Measurements from ENCODE around the gene PIP4K2B.

The PIP4K2B gene

DNA sequence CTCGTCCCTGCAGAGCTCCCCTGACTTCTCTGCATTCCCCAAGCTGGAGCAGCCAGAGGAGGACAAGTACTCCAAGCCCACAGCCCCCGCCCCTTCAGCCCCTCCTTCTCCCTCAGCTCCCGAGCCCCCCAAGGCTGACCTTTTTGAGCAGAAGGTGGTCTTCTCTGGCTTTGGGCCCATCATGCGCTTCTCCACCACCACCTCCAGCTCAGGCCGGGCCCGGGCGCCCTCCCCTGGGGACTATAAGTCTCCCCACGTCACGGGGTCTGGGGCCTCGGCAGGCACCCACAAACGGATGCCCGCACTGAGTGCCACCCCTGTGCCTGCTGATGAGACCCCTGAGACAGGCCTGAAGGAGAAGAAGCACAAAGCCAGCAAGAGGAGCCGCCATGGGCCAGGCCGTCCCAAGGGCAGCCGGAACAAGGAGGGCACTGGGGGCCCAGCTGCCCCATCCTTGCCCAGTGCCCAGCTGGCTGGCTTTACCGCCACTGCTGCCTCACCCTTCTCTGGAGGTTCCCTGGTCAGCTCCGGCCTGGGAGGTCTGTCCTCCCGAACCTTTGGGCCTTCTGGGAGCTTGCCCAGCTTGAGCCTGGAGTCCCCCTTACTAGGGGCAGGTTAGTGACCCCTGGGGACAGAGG lies 82.9 kb downstream of the PIP4K2B start:
- H3K4me2 ChIP-seq (ENCODE audit: insufficient read depth, low read length): no peak overlapping the region
- H4K20me1 ChIP-seq (ENCODE audit: insufficient read depth, low read length): peaks cover 5% of the 10 kb centered on the region; the same call in 1 of the 2 replicates
- H3K4me3 ChIP-seq (ENCODE audit: low read depth in 1 of 2, low read length in 2 of 2): no peak overlapping the region
- no peak overlapping the region for H2AFZ ChIP-seq (ENCODE audit: low read depth, low read length)
- TF ChIP-seq, protein P1, sequence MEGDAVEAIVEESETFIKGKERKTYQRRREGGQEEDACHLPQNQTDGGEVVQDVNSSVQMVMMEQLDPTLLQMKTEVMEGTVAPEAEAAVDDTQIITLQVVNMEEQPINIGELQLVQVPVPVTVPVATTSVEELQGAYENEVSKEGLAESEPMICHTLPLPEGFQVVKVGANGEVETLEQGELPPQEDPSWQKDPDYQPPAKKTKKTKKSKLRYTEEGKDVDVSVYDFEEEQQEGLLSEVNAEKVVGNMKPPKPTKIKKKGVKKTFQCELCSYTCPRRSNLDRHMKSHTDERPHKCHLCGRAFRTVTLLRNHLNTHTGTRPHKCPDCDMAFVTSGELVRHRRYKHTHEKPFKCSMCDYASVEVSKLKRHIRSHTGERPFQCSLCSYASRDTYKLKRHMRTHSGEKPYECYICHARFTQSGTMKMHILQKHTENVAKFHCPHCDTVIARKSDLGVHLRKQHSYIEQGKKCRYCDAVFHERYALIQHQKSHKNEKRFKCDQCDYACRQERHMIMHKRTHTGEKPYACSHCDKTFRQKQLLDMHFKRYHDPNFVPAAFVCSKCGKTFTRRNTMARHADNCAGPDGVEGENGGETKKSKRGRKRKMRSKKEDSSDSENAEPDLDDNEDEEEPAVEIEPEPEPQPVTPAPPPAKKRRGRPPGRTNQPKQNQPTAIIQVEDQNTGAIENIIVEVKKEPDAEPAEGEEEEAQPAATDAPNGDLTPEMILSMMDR (IDR thresholded peaks at IDR 0.05; ENCODE audit: borderline replicate concordance, extremely low read depth, low read length, poor library complexity, severe bottlenecking): no peak
- TF ChIP-seq EZH2 (IDR thresholded peaks at IDR 0.05; ENCODE audit: borderline replicate concordance, low read depth, low read length, severe bottlenecking): no peak
- no peak overlapping the region for H3K27ac ChIP-seq (ENCODE audit: low read length)
- no peaks in the 10 kb centered on the region for H3K27me3 ChIP-seq (ENCODE audit: insufficient read depth, low read length, poor library complexity)
- ATAC-seq (ENCODE audit: insufficient read depth, low read depth): no peak
- no peak overlapping the region for H3K9ac ChIP-seq (ENCODE audit: low read depth, low read length)
- H3K4me1 ChIP-seq (ENCODE audit: insufficient read depth, low read length): no peaks in the 10 kb centered on the region
- H3K79me2 ChIP-seq (ENCODE audit: insufficient read depth, low read length): no peaks in the 10 kb centered on the region
- DNase-seq: no peak
- H3K36me3 ChIP-seq (ENCODE audit: insufficient read depth, low read length): peaks cover 95% of the 10 kb centered on the region
- H3K9me3 ChIP-seq (ENCODE audit: insufficient read depth, low read length, severe bottlenecking): no peaks in the 10 kb centered on the region
